NT2/D1 (cell line): ENCODE measurements around the gene RFC4.

ENCODE experiments used
- SUZ12 ChIP-seq: IDR thresholded peaks from 2 replicates; pipeline ENCODE4 v1.6.1; 2011; ENCODE audit not compliant: insufficient read length, insufficient read depth; ENCODE audit errors: extremely low read depth
- YY1 ChIP-seq: IDR thresholded peaks from 2 replicates; pipeline ENCODE4 v1.6.1; 2011; ENCODE audit not compliant: insufficient read length, insufficient read depth
- ZNF274 ChIP-seq: IDR thresholded peaks from 2 replicates; pipeline ENCODE4 v1.6.1; 2011; ENCODE audit warnings: mild to moderate bottlenecking, low read depth, low read length

DNA sequence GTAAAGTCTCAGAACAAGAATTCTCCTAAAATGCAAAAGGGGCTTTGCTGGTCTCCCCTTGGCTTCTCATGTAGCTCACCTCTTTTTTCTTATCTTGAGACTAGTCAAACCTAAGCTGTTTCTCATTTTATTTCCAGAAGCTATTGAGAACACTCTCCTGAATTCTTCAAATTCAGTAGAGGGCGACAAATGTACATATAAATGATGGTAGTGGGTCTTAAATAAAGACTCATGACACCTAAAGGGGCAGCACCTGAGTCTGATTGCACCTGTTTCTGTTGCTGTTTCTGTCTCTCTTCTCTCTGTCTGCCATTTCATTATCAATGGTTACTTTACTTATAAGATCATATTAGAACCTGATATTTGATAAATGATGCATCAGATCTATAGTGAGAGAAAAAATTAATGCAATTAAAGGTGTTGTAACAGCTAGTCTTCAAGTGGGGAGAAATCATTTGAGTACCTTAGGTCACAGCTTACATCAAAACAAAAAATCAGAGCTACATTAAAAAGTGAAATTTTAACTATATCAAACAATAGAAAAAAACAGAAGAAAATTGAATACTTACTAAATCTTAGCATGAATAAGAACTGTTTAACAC, 43.2 kb upstream of the RFC4 start:
- TF ChIP-seq YY1 (no peak), SUZ12 (no peak), ZNF274 (no peak)
